GM19397 (cell line): Measurements from ENCODE around the gene TNIK.

Experiments used
- ATAC-seq: cut with Tn5 transposase; IDR thresholded peaks from one replicate; pipeline ENCODE4 v1.9.1; 2021; ENCODE audit warnings: mild to moderate bottlenecking, moderate library complexity; ENCODE audit not compliant: unreplicated experiment

Gene TNIK

GRCh38 chr3:171058873-171059603 is 401.2 kb downstream of the TNIK start:
- ATAC-seq: no peak

DNA sequence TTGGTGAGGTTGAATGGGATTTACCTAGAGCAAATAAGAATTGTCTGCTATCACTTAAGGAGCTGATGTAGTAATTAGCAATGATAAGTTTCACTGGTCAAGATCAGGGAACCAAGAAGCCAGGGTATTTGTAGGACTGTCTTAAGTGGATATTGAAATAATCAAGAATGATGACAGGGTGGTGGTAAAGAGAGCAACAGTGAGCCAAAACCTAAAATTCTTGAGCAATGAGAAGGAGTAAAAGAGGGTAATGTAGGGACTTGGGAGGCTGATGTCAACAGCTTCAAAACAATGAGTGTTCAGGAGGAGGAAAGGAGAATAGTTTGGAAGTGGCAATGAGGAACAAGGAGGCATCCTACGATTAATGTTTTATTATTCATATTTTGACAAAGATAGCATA is 402.1 kb downstream of the TNIK start:
- no peak for ATAC-seq

DNA sequence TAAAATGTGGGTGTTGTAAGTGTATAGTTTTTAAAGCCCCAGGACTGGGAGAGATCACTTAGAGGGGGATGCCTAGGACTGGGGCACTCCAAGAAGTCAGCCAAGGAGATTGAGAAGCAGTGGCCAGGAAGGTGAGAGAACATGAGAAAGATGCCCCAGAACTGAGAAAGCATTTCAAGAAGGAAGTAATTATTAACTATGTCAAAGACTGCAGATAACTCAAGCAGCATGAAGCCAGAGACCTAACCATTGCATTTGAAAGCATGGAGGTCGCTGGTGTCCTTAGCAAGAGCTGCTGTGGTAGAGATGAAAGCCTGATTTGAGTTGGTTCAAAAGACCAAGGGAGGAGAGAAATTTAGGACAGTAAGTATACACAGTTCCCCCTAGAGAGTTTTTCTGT is 403.1 kb downstream of the TNIK start:
- no peak for ATAC-seq

DNA sequence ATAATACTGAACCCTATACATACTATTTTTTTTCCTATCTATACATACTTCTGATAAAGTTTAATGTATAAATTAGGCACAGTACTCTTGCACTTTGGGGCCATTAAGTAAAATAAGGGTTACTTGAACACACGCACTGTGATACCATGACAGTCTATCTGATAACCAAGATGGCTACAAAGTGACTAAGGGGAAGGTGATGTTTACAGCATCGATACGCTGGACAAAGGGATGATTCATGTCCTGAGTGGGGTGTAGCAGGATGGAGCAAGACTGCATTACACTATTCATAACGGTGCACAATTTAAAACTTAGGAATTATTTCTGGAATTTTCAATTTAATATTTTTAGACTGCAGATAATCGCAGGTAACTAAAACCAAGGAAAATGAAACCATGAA is 403.7 kb downstream of the TNIK start:
- ATAC-seq: no peak

DNA sequence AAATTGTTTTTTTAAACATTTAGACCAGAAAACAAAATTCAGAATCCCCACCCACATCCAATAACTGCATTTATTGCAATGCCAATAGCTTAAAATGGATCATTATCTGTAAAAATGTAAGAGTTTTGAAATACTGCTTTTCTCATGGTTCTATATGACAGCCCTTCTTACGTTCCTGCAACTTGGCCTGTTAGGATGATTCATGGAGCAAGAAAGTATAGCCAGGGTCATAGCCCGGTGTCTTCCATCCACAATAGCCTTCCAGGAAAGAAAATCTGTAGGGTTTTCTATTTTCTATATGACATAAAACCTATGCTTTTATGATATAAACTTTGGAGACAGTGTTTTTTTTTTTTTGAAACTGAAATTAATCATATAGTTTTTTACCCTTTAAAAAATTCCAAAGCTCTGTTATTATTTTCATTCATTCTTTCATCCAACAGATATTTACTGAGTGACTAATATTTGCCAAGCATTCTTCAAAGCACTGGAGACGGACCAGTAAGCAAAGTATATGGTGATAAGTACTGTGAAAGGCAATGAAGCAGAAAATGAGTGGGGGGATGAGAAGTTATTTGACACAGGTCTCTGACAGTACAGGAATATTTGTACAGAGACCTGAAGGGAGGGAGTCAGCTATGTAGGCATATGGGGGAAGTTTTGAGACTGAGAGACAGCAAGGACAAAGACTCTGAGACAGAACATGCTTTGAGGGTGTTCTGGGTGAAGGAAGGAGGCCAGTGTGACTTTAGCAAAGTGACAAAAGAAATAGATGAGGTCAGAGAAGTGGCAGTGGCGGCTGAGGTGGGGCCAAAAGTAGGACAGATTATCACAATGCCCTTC is 404.6 kb downstream of the TNIK start:
- no peak for ATAC-seq

- ATAC-seq: no peak
Measured at GRCh38 chr3:171054921-171055320, 405.3 kb downstream of the TNIK start.

DNA sequence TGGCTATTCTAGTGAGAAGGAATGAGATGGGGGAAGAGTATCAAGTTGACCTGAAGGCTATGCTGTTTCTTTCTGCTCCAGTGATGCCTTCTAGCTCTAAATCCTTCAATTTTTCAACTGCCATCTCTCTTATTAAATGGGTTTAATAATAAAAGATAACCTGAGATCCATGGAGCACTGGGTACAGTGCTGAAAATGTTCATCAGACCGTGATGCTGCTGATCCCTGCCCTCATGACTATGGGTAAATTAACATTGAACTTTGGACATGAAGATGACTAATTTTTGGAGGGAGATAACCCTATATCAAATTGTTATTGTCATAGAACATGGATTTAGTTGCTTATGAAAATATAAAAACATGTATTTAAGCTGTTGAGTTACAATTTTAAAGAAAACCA is 406.0 kb downstream of the TNIK start:
- ATAC-seq: no peak

DNA sequence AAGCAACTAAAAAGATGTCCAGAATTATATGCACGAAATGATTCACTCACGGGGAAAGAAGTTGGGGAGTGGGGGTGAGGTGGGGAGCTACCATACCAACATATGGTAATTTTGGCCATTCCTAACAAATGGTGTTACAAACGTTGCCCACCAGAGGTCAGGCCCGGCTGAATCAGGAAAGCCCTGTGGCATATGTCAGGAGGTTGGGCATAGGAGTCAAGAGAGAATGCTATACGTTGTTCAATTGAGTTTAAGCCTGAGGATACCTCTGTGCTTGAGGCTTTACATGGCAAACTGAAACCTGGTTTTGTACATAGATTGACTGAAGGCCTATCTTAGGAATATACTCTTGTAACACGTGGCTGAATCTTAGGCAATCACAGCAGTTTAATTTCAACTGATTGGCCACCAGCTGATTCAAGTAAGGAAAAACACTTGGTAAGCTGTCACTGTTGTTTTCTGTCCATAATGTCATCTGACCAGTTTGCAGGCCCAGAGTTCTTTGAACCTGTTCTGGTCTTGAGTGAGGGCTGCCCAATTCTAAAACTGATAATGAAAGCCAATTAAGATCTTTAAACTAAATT is 410.3 kb downstream of the TNIK start:
- ATAC-seq: no peak

GRCh38 chr3:171046760-171047159 is 413.4 kb downstream of the TNIK start:
- no peak for ATAC-seq

- ATAC-seq: no peak
Measured at GRCh38 chr3:171044835-171045793, 415.1 kb downstream of the TNIK start.

DNA sequence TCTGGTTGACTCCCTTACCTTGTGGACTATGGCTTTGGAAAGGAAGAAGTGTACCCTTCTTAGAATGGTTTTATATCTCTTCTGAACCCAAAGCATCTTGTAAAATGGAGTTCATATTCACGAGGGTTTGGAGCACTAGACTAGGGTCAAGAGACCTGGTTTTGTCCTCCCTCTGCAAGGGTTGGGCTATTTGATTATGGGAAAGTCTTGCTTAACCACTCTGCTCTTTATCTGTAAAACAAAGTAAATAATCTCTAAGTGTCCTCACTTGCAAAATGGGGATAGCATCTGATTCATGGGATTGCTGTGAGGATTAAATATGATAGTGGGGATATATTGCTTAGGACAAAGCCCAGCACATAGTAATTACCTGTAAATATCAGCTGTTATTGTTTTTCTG is 415.8 kb downstream of the TNIK start:
- no peak for ATAC-seq

DNA sequence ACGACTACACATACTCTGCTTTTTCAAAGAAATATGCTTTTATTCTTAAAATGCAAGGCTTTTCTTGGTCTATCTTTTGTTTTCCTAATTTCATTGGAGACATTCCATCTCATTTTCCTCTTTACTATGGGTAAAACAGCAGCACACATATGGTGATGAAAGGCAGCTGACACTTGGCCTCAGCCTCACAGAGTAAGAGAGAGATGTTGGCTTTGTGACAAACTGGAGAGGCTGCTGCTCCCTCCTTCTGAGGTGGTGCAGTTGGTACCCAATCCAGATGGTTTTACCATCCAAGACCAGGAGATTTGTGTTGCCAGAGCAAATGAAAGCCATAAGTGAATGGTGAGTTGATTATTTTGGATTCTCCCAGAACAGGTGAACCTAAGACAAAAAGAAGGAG is 420.5 kb downstream of the TNIK start:
- ATAC-seq: no peak

DNA sequence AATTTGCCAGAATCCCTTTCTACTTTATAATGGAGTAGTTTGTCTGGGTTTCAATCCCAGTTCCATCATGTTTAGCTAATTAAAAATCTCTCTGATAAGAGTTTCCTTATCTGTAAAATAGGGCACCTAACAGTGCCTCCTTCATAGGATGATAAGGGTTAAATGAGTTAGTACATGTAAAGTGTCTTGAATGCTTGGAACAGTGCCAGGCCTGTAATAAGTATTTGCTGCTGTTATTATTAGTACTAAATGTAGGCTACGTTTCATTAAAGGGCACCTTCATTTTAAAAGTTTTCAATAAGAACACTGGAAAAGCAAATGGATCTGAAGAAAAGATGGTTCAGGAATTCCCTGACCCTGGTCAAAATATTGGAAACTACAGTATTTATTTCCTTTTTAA is 421.9 kb downstream of the TNIK start:
- ATAC-seq: no peak

DNA sequence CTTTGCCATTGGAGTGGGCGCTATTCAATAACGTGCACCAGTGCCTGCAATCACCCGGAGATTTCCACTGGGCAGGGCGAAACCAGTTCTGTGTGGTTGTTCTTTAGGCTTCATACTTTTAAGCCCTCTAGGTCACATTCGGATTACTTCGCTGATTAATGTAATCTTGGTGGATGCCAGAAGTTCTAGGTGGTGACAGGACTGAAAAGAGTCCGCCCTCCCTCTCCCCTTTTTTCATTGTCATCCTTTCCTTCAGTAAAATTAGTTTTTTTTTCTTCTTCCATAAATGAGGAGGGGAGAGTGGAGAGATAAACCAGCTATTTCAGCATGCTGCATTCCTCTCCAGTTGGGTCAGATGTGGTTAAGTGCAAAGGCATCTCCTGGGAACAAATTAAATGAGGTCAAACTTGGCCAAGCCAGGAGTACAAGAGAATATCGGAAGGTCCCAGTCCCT is 431.4 kb downstream of the TNIK start:
- no peak for ATAC-seq

DNA sequence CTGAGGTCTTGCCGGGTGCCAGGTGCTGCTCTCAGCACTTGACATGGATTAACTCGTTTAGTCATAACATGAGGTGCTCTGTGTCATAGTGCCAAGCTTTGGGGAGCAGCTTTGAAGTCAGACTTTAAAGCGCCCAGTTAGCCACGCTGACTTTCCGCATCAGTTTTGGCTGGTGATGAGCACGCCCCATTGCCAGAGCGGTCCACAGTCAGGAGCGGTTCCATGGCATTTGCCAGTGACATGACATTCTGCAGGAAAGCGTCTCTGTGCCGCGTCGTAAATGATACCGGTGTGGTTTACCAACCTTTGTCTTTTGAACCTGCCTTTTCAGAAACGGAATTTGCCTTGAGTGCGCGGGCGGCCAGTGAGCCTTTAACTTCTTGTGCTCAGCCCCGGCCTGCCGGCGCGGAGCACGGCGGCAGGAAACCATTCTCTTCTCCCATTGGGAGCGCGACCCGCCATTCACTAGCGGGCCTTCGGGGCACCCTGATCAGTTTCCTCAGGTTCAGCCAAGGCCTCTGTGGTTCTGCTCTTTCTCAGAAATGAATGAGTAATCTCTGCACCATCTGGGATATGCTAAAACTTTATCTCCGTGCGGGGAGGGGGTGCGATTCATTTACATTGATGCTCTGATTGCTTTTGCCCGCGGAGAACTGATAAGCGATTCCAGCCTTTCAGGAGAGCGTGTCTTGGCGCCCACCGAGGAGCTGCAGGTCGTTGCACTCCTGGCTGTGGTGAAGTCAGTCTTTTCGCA is 432.0 kb downstream of the TNIK start:
- ATAC-seq: peak; percentile 76

- ATAC-seq: no peak
Measured at GRCh38 chr3:171026597-171027293, 433.5 kb downstream of the TNIK start, which contains the start of gene SLC2A2. TSS of gene SLC2A2 (minus strand) at chr3:171026720. CDS start at chr3:171026670, 50 bp downstream.

DNA sequence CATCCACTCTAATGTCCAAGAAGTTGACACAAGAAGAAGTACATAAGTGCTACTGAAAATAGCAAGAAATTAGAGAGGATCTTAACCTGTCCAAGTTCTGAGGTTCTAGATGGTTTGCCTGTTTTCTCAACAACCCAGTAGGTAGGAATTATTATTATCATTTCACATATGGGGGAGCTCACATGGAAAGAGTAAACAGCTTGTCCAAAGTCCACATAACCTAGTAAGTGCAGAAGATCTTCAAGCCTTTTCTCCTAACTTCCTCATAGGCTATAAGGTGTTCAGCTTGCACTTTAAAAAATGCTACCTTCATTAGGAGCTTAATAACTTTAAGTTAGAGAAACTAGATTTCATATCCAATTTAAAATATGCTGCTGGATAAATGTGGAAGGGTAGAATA is 436.6 kb downstream of the TNIK start:
- no peak for ATAC-seq

DNA sequence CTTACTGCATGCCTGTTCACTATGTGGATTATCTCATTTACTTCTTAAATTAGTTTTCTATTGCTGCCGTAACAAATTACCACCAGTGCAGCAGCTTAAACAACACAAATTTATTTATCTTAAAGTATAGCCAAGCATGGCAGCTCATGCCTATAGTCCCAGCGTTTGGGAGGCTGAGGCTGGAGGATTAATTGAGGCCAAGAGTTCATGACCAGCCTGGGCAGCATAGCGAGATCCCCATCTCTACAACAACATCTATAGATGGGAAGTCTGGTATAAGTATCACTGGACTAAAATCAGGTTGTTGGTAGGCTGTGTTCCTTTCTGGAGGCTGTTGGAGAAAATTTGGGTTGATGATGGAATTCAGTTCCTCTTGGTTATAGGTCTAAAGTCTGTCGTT is 438.8 kb downstream of the TNIK start:
- no peak for ATAC-seq
